ENCODE measurements around the gene KIF1A.

KIF1A gene

DNA sequence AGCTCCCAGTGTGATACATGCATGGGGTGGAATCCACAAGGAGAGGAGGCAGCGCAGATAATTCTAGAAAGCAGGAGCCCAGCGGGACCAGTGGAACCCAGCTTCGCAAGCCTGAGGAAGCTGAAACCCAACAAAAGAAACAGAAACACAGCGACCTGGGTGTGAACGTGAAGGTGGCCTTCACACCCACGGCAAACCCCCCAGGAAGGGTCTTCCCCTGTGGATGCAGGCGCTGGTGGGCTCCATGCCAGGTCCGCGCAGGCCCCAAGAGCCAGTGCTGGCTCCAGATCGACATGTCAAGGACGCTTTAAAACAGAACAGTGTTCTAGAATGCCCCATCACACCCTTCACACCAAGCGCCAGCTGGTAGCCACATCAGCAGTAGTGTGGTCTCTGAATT, 22.1 kb downstream of the KIF1A start:
- DNase-seq, result no peak

DNA sequence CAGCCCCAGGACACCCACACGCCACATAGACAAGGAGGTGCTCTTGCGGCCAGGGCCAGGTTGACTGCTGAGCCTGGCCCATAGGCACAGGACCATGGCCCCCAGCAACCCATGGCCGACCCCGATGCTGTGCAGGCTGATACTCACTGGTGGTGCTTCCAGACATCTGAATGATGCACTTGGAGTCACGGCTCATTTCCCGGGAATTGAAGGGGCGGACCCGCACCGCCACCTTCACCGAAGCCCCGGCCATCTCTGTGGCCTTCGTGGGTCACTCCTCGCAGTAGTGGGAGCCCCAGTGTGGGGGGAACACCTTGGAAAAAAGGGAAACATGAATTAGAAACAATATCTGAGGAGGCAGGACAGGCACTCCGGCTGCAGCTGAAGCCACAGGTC, 22.5 kb downstream of the KIF1A start:
- DNase-seq, result no peak

GRCh38 chr2:240796543-240797499, 23.2 kb downstream of the KIF1A start:
- no peak for DNase-seq

DNA sequence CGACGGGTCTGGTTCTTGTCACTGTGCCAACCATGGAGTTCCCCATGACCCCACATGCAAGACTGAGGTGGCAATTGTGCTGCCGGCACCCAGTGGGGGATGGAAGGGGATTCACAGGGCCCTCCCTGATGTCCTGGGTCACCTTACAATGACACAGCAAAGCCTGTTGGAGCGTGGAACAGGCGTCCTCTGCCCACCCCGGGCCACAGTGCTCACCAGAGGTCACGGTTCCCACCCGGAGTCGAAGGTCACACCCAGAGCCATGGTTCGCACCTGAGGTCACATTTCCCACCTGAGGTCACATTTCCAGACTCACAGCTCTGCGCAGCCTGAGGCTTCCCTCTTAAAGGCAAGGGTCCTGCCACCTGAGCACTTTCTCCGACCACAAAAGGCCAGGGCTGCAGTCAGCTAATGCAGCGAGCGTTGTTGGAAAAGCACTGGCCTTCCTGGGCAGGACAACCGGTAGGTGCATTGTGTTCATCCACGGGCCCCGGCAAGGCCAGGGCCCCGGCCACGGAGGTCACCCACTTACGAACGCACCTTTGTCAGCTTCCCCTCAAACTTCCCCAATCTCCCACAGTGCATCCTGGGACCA, 24.0 kb downstream of the KIF1A start:
- no peak for DNase-seq

GRCh38 chr2:240795454-240795853, 24.6 kb downstream of the KIF1A start:
- no peak for DNase-seq

DNA sequence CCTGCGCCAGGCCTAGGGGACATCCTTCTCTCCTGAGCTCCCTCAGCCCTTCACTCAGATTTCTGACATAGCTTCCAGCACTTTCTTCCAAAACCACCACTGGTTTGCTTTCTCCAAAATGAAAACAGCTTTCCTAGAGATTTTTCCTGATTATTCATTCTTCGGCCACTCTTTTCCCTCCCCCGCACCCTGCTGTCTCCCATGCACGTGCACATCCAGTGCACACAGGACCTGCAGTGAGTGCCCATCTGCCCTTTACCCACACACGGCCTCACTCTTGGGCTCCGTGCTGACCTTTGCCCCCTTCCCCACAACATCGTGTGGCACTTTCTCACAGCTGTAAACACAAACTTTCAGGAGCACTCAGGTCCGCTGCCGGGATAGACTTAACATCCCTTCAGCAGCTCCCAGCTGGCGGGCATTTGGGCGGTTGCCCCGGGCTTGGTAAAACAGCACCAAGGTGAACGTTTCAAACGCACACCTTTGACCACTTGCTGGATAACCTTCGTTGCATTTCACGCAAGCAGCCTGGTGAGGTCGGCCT, 25.8 kb downstream of the KIF1A start:
- DNase-seq, result no peak

DNA sequence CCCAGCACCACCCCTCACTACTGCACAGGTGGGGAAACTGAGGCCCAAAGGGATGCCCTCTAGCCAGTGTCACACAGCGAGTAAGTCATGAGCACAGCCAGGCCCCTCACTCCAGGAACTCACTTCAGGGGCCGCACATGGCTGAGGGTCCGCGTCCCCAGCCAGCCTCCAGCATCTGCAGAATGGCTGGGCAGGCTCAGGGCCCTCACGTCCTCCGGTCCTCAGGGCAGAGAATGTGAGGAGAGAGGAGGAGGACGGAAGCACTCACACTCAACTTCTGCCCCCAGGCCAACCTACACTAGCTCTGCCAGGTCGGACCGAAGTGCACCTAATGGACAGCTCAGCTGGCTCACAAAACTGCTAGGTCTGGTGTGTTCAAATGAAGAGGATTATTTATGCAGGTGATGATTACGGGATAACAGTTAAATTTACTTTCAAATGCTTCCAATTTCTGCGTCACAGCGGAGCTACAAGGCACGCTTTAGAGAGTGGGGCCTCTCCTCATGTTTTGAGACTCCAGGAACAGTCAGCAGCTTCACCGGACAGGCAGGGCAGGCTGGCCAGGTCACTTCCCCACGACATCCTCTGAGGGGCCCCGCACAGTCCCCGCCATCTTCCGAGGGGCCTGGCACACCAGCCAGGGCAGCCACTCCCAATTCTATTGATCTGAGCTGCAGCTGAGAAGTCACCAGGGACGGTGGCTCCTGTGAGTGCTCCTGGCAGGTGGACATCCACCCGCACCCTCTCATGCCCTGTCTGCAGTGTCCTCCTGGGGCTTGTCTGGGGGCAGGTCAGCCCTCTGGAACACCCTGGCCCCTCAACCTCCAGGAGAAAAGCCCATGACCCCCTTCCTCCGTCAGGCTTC, 26.5 kb downstream of the KIF1A start:
- DNase-seq, result no peak

- no peak for DNase-seq
These were observed 27.2 kb downstream of the KIF1A start for GRCh38 chr2:240792629-240793312.

- DNase-seq, result no peak
These were observed 28.0 kb downstream of the KIF1A start for GRCh38 chr2:240791821-240792628.

- DNase-seq, result no peak
These were observed 28.7 kb downstream of the KIF1A start for GRCh38 chr2:240791221-240791800.

- no peak for DNase-seq
These were observed 29.4 kb downstream of the KIF1A start for GRCh38 chr2:240790370-240791220.

- DNase-seq, result no peak
These were observed 30.3 kb downstream of the KIF1A start for GRCh38 chr2:240789501-240790369.

DNA sequence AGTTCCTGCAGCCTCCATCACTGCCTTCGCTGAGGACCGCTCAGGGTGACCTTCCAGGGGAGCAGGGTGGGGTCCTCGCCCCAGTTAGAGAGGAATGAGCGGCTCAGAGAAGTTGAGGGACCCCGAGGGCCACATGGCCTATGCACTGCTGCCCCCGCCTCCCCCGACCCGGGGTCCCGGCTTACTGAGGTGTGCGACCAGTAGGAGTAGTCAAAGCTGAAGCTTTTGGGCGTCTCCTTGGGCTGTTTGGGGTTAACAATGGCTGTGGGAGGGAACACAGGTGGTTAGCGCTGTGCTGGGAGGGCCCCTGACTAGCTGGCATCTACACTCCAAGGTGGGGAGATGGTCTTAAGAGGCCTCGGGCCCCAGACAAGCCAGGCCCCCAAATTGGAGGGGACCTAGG, 31.0 kb downstream of the KIF1A start:
- DNase-seq, result no peak

DNA sequence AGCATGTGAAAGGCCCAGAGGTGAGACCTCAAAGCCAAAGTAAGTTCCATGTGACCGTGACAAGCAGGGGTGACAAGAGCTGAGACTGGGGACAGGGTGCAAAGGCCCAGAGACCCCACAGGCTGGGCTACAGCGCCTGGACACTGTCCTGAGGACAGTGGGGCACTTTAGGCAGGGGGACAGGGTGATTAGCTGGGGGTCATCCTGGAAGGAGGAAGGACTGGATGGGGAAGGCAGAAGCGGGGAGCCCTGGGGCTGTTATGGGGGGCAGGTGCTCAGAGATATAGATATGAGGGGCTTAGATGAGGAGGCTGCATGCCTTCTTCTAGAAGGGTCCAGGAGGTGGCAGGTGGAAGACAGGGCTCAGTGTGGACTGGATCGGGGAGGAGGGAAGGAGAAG, 31.5 kb downstream of the KIF1A start:
- DNase-seq, result no peak

- DNase-seq, result no peak
These were observed 32.2 kb downstream of the KIF1A start for GRCh38 chr2:240787521-240788472.

DNA sequence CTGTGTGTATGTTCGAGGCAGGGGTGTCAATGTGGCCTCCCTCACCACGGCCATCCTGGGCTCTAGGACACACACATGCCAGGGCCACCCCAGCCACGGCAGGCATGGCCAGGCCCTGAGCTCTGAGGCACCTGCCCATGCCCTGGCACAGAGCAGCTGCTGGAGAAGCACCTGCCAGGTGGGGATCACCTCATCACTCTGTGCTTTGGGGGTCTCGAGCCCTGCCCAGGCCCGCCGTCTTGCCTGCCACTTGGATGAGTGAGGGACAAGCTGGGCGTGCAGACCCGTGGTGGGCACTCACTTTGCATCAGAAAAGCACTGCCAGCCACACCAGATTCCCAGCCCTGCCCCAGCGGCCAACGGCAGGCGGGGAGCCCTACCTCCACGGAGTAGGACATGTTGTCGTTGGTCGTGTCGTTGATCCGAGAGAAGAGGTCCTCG, 33.1 kb downstream of the KIF1A start:
- no peak for DNase-seq

- no peak for DNase-seq
These were observed 33.6 kb downstream of the KIF1A start for GRCh38 chr2:240786355-240786841.

All from fibroblast of skin of abdomen (primary cell).